Neural cell (in vitro differentiated cells): ENCODE data around the gene RASAL3. TPM values are rescaled to one million over a fixed set of nuclear protein-coding genes. Genes with fewer than 3 reads are reported as not detected.

Experiments used
- H2AFZ ChIP-seq: fragments of 200-600, 300-800 bp; sonication (generic), shearing (Covaris generic); 2 replicates; pipeline ENCODE4 v1.6.0; 2014; ENCODE audit warnings: low read depth, mild to moderate bottlenecking, antibody characterized with exemption, low read length, moderate library complexity
- H3F3A ChIP-seq: fragments of 200-600 bp; shearing (Covaris generic); 2 replicates; pipeline ENCODE4 v1.6.1; 2016; ENCODE audit warnings: mild to moderate bottlenecking, moderate library complexity, mixed read lengths, antibody characterized with exemption, low read length; ENCODE audit not compliant: insufficient read depth, poor library complexity, severe bottlenecking
- H3K27ac ChIP-seq: fragments of 200-600, 300-800 bp; sonication (generic), shearing (Covaris generic); 2 replicates; pipeline ENCODE4 v1.5.1; 2014; ENCODE audit warnings: mild to moderate bottlenecking, low read length, moderate library complexity
- H3K27me3 ChIP-seq: fragments of 300-800, 200-600 bp; sonication (generic), shearing (Covaris generic); 2 replicates; pipeline ENCODE4 v1.6.0; 2014; ENCODE audit warnings: mild to moderate bottlenecking, low read depth, low read length, moderate library complexity; ENCODE audit not compliant: insufficient read depth
- H3K36me3 ChIP-seq: fragments of 300-800, 200-600 bp; sonication (generic), shearing (Covaris generic); 2 replicates; pipeline ENCODE4 v1.5.1; 2014; ENCODE audit warnings: mild to moderate bottlenecking, antibody characterized with exemption, low read length, moderate library complexity; ENCODE audit not compliant: insufficient read depth
- H3K4me2 ChIP-seq: fragments of 300-800, 200-600 bp; sonication (generic), shearing (Covaris generic); 2 replicates; pipeline ENCODE4 v1.6.0; 2014; ENCODE audit warnings: mild to moderate bottlenecking, low read length
- H3K4me3 ChIP-seq: fragments of 300-800, 200-600 bp; sonication (generic), shearing (Covaris generic); 2 replicates; pipeline ENCODE4 v1.5.1; 2014; ENCODE audit warnings: mild to moderate bottlenecking, low read length, moderate library complexity
- H3K79me2 ChIP-seq: fragments of 200-600 bp; shearing (Covaris generic); replicated peaks from 2 replicates; pipeline ENCODE4 v1.6.0; 2014; ENCODE audit warnings: mild to moderate bottlenecking, low read length, moderate library complexity; ENCODE audit not compliant: insufficient read depth
- H3K9ac ChIP-seq: fragments of 300-800, 200-600 bp; sonication (generic), shearing (Covaris generic); 2 replicates; pipeline ENCODE4 v1.6.1; 2016; ENCODE audit warnings: mild to moderate bottlenecking, low read length, mixed read lengths
- H3K9me2 ChIP-seq: fragments of 200-600 bp; shearing (Covaris generic); 2 replicates; pipeline ENCODE4 v1.6.1; 2016; ENCODE audit warnings: mild to moderate bottlenecking, low read length, mixed read lengths; ENCODE audit not compliant: insufficient read depth
- H3K9me3 ChIP-seq: fragments of 200-600, 300-800 bp; sonication (generic), shearing (Covaris generic); 2 replicates; pipeline ENCODE4 v1.6.1; 2016; ENCODE audit warnings: mild to moderate bottlenecking, mixed run types, low read length, moderate library complexity, mixed read lengths
- H4K20me1 ChIP-seq: fragments of 200-600 bp; shearing (Covaris generic); 2 replicates; pipeline ENCODE4 v1.6.1; 2016; ENCODE audit warnings: mild to moderate bottlenecking, mixed run types; ENCODE audit not compliant: insufficient read depth
- CTCF ChIP-seq: fragments of 450-650 bp; IDR thresholded peaks from 2 replicates; pipeline ENCODE4 v1.5.1; 2014; ENCODE audit warnings: antibody characterized with exemption, mild to moderate bottlenecking, moderate library complexity; ENCODE audit not compliant: poor library complexity, severe bottlenecking
- EP300 ChIP-seq: fragments of 450-650 bp; conservative IDR thresholded peaks from 2 replicates; pipeline ENCODE4 v1.6.1; 2014; ENCODE audit warnings: antibody characterized with exemption, mild to moderate bottlenecking, moderate library complexity; ENCODE audit not compliant: poor library complexity, severe bottlenecking
- EZH2 ChIP-seq: fragments of 200-600, 300-800 bp; shearing (Covaris generic), sonication (generic); IDR thresholded peaks from 2 replicates; pipeline ENCODE4 v1.6.1; 2014; ENCODE audit warnings: antibody characterized with exemption, low read length, borderline replicate concordance, mild to moderate bottlenecking; ENCODE audit not compliant: insufficient read depth, poor library complexity, severe bottlenecking
- MXI1 ChIP-seq: fragments of 450-650 bp; conservative IDR thresholded peaks from 2 replicates; pipeline ENCODE4 v1.6.1; 2014; ENCODE audit warnings: antibody characterized with exemption, mild to moderate bottlenecking; ENCODE audit not compliant: poor library complexity, severe bottlenecking
- POLR2AphosphoS5 ChIP-seq: IDR thresholded peaks from 2 replicates; pipeline ENCODE4 v1.6.1; 2012
- RAD21 ChIP-seq: fragments of 450-650 bp; conservative IDR thresholded peaks from 2 replicates; pipeline ENCODE4 v1.6.1; 2014; ENCODE audit warnings: antibody characterized with exemption, mild to moderate bottlenecking, moderate library complexity
- REST ChIP-seq: IDR thresholded peaks from 2 replicates; pipeline ENCODE4 v1.6.1; 2012; ENCODE audit warnings: borderline replicate concordance
- SMC3 ChIP-seq: fragments of 450-650 bp; conservative IDR thresholded peaks from 2 replicates; pipeline ENCODE4 v1.6.1; 2014; ENCODE audit warnings: antibody characterized with exemption, mild to moderate bottlenecking, moderate library complexity; ENCODE audit not compliant: poor library complexity
- TAF1 ChIP-seq: IDR thresholded peaks from 2 replicates; pipeline ENCODE4 v1.6.1; 2012; ENCODE audit warnings: low read depth
- polyA plus RNA-seq: library from polyadenylated mRNA; depleted of rRNA; stranded (reverse); fragments of >200 nt; gene quantifications from 2 replicates; pipeline ENCODE4 v1.2.3, GENCODE V29; 2014

RASAL3 gene
- polyA plus RNA-seq, 1 donor from 2014 or later, result 1.1 TPM

GRCh38 chr19:15439078-15439799 lies 25.1 kb downstream of the RASAL3 start:
- no peaks in the 10 kb centered on the region for H3K27me3 ChIP-seq
- H3K36me3 ChIP-seq, result no peaks in the 10 kb centered on the region
- no peaks in the 10 kb centered on the region for H3K9me3 ChIP-seq
- H2AFZ ChIP-seq, result no peak overlapping the region
- H3F3A ChIP-seq, result no peaks in the 10 kb centered on the region
- H3K4me2 ChIP-seq, result no peak overlapping the region
- no peak overlapping the region for H3K27ac ChIP-seq
- no peak overlapping the region for H3K4me3 ChIP-seq
- TF ChIP-seq RAD21 (no peak), EP300 (no peak), CTCF (no peak), SMC3 (no peak), POLR2AphosphoS5 (no peak), EZH2 (no peak), TAF1 (no peak), REST (no peak)
- no peaks in the 10 kb centered on the region for H3K9me2 ChIP-seq
- H4K20me1 ChIP-seq, result no peaks in the 10 kb centered on the region
- H3K9ac ChIP-seq, result no peak overlapping the region
- no peaks in the 10 kb centered on the region for H3K79me2 ChIP-seq

GRCh38 chr19:15438577-15438976 lies 25.8 kb downstream of the RASAL3 start:
- Histone ChIP-seq H3K9me3 (no peaks in the 10 kb centered on the region), H3K27me3 (no peaks in the 10 kb centered on the region), H3K36me3 (no peaks in the 10 kb centered on the region), H4K20me1 (no peaks in the 10 kb centered on the region), H3K27ac (no peak overlapping the region), H2AFZ (no peak overlapping the region), H3K9ac (no peak overlapping the region), H3K4me3 (no peak overlapping the region), H3K9me2 (no peaks in the 10 kb centered on the region), H3K4me2 (no peak overlapping the region), H3K79me2 (no peaks in the 10 kb centered on the region), H3F3A (no peaks in the 10 kb centered on the region)
- TF ChIP-seq EP300 (no peak), EZH2 (no peak), TAF1 (no peak), MXI1 (no peak), CTCF (no peak), REST (no peak), SMC3 (no peak), RAD21 (no peak), POLR2AphosphoS5 (no peak)
